NCI-H2029 treated with DMSO at 0.1 percent for 48 hours (cell line): ENCODE results near the gene TSEN54.
"Not testable (repeated sequence)": the region's sequence is repeated elsewhere in the genome, so short reads cannot be mapped to it uniquely, and the experiment has no call there.

Experiments
- DNase-seq: peaks from one replicate; lab custom pipeline; 2025; lab: John Stamatoyannopoulos, UW

Gene TSEN54

DNA sequence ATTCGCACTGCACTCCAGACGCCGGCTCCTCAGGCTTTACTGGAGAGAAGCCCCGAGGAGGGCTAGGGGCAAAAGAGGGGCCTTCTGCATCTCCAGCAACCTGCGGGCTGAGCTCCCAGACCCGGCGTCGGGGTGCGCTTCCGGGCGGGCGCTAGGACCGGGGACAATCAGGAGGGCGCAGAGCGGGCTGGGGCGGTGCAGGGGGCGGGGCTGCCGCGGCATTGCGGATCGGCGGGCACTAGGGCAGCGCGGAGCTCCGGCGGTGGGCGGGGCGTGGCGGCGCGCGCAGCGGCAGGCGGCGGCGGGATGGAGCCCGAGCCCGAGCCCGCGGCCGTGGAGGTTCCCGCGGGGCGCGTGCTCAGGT is at the start of gene TSEN54:
TSS of gene TSEN54 (plus strand) at position 274 of the 364 bp plus-strand sequence. CDS start at position 307, 33 bp downstream.
- peak; percentile 36 for DNase-seq

GRCh38 chr17:75468291-75468754 is 48.0 kb upstream of the TSEN54 start:
- peak; percentile 30 for DNase-seq

DNA sequence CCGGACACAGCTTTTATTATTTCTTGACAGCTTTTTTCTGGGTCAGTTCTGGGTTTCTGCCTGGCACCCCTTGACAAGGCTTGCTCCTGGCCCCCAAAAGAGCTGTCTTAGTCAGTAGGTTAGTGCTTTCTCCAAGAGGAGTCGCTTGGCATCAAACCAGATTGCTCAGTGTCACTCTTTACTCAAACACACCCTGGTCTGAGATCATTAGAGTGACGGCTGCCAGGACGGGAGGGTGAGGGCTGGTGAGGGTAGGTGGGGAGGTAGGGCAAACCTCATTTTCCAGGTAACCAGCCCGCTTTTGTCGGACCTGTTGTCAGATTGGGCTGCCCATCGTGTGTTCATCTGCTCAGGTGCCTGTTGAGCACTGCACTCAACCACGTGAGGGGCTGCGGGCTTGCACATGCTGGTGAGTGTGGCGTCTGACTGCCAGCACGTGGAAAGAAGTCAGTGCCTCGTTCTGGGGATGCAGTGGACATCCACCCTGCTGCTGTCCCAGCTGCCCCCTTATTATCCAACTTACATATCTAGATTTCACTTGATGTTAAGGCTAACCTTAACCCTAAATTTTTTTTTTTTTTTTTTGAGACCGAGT is 47.5 kb upstream of the TSEN54 start:
- peak; percentile 30 for DNase-seq

DNA sequence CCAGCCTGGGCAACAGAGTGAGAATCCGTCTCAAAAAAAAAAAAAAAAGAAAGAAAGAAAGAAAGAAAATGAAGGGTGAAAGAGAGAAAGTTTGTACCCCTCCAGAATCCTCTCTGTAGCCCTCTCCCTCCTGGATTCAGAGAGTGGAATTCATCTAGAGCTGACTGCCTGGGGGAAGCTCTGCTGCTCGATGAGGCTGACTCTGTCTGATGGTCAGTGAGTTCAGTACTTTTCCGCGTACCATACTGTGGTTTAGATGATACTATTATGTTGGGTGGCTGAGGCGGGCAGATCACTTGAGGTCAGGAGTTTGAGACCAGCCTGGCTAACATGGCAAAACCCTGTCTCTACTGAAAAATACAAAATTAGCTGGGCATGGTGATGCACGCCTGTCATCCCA is 45.1 kb upstream of the TSEN54 start:
- DNase-seq = no peak

GRCh38 chr17:75472119-75472518 is 44.2 kb upstream of the TSEN54 start:
- DNase-seq = peak; percentile 37

GRCh38 chr17:75473246-75473645 is 43.1 kb upstream of the TSEN54 start:
- DNase-seq = no peak

DNA sequence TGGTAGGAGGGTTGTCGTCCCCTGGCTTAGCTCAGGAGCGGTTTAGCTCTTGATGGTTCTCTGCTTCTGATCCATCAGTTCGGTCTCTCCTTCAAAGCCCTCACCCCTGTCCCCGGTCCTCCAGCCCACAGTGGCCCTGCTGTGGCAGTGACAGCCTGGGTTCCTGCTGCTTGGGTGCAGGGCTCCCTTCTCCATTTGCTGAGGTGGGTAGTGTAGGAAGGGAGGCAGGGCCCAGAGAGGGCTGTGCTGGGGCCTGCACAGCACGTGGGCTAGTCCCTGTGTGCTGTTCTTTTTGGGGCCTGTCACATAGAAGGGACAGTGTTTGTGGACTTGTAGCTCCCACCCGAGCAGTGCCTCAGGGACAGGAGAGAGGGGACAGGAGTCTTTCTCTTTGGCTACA is 41.6 kb upstream of the TSEN54 start:
- no peak for DNase-seq

- no peak for DNase-seq
Measured at GRCh38 chr17:75475144-75475835, 41.0 kb upstream of the TSEN54 start.

GRCh38 chr17:75475851-75476250 is 40.5 kb upstream of the TSEN54 start:
- no peak for DNase-seq

- DNase-seq = no peak
Measured at GRCh38 chr17:75476271-75476671, 40.1 kb upstream of the TSEN54 start.

- no peak for DNase-seq
Measured at GRCh38 chr17:75476752-75477489, 39.4 kb upstream of the TSEN54 start.

DNA sequence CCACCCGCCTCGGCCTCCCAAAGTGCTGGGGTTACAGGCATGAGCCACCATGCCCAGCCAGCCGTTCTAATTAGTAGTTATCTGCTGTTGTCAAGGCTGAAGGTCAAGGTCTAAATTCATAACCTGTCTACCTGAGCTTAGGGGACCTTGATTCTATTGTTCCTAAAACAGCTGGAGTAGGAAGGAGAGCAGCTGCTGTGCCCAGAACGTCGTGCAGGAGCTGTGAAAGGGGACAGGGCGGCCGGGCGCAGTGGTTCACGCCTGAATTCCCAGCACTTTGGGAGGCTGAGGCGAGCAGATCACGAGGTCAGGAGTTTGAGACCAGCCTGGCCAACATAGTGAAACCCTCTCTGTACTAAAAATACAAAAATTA is 38.9 kb upstream of the TSEN54 start:
- not testable (repeated sequence) for DNase-seq

GRCh38 chr17:75478508-75478907 is 37.8 kb upstream of the TSEN54 start:
- no peak for DNase-seq

- no peak for DNase-seq
Measured at GRCh38 chr17:75480281-75480680, 36.0 kb upstream of the TSEN54 start.

GRCh38 chr17:75481194-75482068 is 34.9 kb upstream of the TSEN54 start:
- no peak for DNase-seq

GRCh38 chr17:75482098-75482942 is 34.0 kb upstream of the TSEN54 start:
- DNase-seq = no peak

DNA sequence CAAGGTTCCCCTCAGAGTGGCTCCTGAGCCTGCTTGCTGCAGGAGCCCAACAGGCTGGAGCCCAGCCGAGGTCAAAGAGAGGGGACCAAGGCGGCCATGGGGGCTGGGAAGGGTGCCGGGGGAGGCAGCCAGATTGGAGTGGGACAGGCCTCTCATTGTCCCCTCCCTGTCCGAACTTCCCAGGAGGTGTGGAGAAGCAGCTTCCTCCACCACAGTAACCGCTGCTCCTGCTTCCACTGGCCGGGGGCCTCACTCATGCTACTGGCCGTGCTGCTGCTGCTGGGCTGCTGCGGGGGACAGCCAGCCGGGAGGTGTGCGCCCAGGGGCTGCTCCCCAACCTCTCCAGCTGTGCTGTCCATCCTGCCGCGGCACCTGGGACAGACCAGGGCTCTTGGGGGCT is 30.6 kb upstream of the TSEN54 start:
- no peak for DNase-seq

GRCh38 chr17:75486151-75486550 is 30.2 kb upstream of the TSEN54 start:
- DNase-seq = no peak

DNA sequence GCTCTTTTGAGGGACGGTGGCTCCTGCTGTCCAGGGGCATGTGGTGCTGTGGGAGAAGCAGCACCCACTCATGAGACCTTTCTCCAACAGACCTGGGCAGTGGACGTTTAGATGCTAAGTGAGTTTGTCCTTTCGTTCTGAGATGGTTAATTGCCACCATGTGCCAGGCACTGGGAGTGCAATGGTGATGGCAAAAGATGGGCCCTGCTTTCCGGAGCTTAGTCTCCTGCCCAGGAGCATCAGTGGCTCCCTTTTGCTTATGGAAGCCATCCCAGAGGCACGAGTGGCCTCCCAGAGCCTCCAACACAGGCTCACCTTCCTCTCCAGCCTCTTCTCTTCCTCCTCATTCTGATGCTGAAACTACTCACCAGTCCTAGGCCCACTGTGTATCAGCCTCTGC is 29.4 kb upstream of the TSEN54 start:
- DNase-seq = no peak

- DNase-seq = no peak
Measured at GRCh38 chr17:75487351-75488070, 28.8 kb upstream of the TSEN54 start.
